HFF-Myc (cell line): ENCODE measurements around the gene TMCC3.
"Not testable (repeated sequence)": the region's sequence is repeated elsewhere in the genome, so short reads cannot be mapped to it uniquely, and the experiment has no call there.

Experiments used
- DNase-seq: peaks from one replicate; pipeline ENCODE4 v3.0.0-alpha.2; 2011; ENCODE audit warnings: low read depth; ENCODE audit errors: extremely low read depth
- H3K4me3 ChIP-seq: replicated peaks from 2 replicates; pipeline ENCODE4 v1.5.1; 2011; ENCODE audit warnings: low read depth, mild to moderate bottlenecking, control low read depth, low read length
- TF ChIP-seq, protein P1 (sequence below): IDR thresholded peaks from 2 replicates; pipeline ENCODE4 v1.5.1; 2012; ENCODE audit warnings: mild to moderate bottlenecking, low read depth, low read length, control low read depth; ENCODE audit errors: missing control alignments

TMCC3 gene

DNA sequence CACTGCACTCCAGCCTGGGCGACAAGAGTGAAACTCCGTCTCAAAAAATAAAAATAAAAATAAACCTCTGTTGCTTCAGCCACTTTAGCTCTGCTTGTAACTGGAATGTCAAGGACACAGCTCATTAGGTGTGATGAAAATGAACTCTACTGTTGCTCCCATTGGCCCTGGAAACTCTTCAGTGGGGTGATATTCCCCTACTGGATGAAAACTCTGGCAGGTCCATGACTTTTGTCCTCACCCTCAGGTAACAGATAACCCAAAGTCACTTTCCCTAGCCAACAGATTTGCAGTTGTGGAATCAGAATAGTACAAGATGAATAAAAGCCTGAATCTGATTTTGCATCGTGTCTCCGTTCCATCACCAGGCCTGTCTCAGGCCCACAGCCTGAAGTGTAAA lies 98.5 kb downstream of the TMCC3 start:
- no peak overlapping the region for H3K4me3 ChIP-seq
- TF ChIP-seq, protein P1, sequence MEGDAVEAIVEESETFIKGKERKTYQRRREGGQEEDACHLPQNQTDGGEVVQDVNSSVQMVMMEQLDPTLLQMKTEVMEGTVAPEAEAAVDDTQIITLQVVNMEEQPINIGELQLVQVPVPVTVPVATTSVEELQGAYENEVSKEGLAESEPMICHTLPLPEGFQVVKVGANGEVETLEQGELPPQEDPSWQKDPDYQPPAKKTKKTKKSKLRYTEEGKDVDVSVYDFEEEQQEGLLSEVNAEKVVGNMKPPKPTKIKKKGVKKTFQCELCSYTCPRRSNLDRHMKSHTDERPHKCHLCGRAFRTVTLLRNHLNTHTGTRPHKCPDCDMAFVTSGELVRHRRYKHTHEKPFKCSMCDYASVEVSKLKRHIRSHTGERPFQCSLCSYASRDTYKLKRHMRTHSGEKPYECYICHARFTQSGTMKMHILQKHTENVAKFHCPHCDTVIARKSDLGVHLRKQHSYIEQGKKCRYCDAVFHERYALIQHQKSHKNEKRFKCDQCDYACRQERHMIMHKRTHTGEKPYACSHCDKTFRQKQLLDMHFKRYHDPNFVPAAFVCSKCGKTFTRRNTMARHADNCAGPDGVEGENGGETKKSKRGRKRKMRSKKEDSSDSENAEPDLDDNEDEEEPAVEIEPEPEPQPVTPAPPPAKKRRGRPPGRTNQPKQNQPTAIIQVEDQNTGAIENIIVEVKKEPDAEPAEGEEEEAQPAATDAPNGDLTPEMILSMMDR: no peak
- no peak for DNase-seq

DNA sequence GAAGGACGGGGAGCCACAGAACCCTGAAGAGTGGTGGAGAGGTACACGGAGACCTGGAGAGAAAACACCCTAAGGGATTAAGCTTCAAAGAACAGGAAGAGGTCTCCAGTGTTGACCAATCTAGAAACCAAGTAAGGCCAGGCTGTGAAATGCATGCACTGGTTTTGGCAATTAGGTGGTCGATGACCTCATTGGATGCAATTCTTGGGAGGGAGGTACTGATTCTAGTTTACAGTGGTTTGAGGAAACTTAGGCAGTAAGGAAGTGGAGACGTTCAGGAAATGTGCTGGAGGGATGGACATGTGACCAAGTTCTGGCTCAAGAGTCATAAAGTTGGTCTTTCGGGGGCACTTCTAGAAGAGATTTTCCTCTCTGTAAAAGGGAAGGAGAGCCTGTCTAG lies 99.4 kb downstream of the TMCC3 start:
- TF ChIP-seq, protein P1: no peak
- no peak for DNase-seq
- no peak overlapping the region for H3K4me3 ChIP-seq

DNA sequence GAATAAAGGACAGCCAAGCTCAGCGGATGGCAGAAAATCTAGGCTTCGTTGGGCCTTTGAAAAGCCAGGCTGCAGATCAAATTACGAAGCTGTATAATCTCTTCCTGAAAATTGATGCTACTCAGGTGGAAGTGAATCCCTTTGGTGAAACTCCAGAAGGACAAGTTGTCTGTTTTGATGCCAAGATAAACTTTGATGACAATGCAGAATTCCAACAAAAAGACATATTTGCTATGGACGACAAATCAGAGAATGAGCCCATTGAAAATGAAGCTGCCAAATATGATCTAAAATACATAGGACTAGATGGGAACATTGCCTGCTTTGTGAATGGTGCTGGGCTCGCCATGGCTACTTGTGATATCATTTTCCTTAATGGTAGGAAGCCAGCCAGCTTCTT lies 101.5 kb downstream of the TMCC3 start:
- not testable (repeated sequence) for H3K4me3 ChIP-seq, DNase-seq

DNA sequence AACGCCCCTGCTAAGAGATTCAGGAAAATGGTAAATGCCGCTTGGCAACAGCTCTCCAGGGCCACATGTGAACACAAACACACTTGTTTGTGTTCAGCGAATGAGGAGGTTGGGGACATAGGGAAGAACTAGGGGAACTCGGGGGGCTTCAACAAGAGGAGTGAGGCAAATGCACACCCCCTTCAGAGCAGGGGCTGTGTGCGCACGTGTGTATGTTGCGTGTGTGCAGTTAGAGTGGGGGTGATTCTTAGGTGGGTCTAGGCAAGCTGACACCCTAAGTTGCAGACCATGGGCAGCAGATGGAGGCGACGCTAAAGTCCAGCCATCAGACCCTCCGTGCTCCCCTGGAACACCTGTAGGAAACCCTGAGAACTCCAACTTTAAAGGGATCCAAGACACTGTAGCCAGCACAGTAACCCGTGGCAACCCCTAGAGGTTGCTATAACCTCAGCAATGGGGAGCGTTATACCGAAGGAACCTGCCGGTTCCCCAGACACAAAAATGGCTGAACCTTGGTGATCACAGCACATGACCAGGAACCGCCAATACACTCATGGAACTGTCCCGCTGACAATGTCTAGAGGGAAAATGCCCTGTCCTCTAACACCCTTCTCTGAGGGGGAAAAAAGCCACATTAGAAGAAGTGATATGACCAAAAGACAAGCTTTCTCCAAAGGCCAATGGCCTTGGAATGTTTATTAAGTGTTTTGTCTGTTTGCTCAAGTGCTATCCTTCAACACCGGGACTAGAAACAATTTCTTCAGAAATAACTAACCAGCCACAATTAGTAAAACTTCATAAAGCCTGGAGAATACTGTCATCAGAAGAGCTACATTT lies 104.2 kb downstream of the TMCC3 start:
- TF ChIP-seq, protein P1: peak; percentile 66
- no peak for DNase-seq
- H3K4me3 ChIP-seq: no peak overlapping the region

DNA sequence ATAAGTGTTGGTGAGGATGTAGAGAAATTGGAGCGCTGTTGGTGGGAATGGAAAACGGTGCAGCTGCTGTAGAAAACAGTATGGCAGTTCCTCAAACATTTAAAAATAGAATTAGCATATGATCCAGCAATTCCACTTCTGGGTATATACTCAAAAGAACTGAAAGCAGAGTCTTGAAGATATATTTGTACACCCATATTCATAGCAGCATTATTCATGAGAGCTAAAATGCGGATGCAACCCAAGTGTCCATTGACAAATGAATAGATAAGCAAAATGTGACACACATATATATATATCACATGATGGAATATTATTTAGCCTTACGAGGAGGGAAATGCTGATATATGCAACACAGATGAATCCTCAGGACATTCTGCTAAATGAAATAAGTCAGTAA lies 106.0 kb downstream of the TMCC3 start:
- TF ChIP-seq, protein P1: no peak
- no peak for DNase-seq
- H3K4me3 ChIP-seq: no peak overlapping the region

DNA sequence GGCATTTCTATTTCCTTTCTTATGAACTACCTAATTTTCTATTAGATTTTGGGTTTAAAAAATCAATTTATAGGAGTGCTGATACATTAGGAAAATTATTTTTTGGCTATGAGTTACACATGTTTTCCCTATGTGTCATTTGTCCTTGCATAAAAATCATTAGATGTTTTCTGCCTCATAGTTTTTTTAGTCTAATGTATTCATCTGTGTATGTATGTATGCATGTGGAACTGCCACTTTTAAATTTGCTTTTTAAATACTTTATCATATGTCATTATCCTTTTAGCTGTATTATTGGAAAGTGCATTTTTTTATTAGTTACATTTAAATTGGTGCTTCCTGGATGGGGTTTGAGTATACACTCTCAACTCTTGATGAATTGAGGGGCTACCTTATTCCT lies 112.0 kb downstream of the TMCC3 start:
- TF ChIP-seq, protein P1: no peak
- H3K4me3 ChIP-seq: no peak overlapping the region
- no peak for DNase-seq

DNA sequence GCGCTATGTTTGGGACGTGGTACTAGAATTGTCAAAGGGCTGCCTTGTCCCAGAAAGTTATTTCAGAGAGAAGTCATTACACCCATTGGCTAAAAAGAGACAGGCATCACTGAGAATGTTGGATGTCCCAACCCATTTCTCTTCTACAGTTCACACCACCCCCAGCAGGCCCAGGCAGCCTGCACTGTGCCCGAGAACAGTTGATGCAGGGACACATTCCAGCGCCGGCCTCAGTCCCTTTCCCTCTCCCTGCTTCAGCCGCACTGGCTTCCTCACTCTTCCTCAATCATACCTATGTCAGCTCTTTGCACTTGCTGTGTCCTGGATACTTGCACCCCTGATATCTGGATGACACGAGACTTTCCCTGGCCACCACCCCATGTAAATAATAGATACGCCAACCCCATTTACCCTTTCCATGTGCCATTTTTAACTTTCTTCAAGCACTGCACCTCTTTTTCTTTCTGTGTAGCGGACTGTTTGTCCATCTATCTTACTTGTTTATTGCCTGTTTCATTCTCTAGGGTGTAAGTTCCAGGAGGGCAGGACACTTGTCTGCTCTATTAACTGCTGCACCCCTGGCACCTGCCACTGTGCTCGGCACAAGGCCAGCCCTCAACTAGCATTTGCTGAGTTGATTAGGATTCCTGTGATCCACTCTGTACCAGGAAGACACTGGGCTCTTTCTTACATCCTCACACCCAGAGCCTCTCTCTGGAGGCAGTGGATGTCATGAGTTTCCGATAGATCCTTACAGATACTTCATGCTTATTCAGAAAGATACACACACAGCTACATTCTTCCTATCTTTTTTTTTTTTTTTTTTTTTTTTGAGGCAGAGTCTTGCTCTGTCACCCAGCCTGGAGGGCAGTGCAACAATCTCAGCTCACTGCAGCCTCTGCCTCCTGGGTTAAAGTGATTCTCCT lies 114.1 kb downstream of the TMCC3 start:
- H3K4me3 ChIP-seq: no peak overlapping the region
- no peak for DNase-seq
- TF ChIP-seq, protein P1: no peak
